Skeletal muscle tissue (tissue), 4 donors: ENCODE results near the gene ZNF185. TPM values are rescaled to one million over a fixed set of nuclear protein-coding genes. Genes with fewer than 3 reads are reported as not detected.

Source experiments
- H3K27ac ChIP-seq: one replicate; pipeline ENCODE4 v1.7.0; 2013; ENCODE audit warnings: mild to moderate bottlenecking, low read depth, low read length, inconsistent platforms
- H3K27me3 ChIP-seq, 3 donors: one replicate each; pipeline ENCODE4 v1.7.0; 2013; ENCODE audit warnings: low read length in 3 of 3; ENCODE audit not compliant: control insufficient read depth in 3 of 3, insufficient read depth in 3 of 3
- H3K36me3 ChIP-seq, 3 donors: one replicate each; pipeline ENCODE4 v1.7.0; 2013; ENCODE audit warnings: low read length in 3 of 3; ENCODE audit not compliant: control insufficient read depth in 3 of 3, insufficient read depth in 3 of 3
- H3K4me1 ChIP-seq, 3 donors: one replicate each; pipeline ENCODE4 v1.7.0; 2013; ENCODE audit warnings: low read length in 3 of 3, mild to moderate bottlenecking in 3 of 3; ENCODE audit not compliant: control insufficient read depth in 3 of 3, insufficient read depth in 3 of 3
- H3K4me3 ChIP-seq, 3 donors: one replicate each; pipeline ENCODE4 v1.7.0; 2013; ENCODE audit warnings: low read length in 3 of 3
- H3K9ac ChIP-seq, 3 donors: one replicate each; pipeline ENCODE4 v1.7.0; 2013; ENCODE audit warnings: low read length in 3 of 3, mild to moderate bottlenecking in 3 of 3, moderate library complexity in 2 of 3, low read depth in 1 of 3
- H3K9me3 ChIP-seq, 3 donors: one replicate each; pipeline ENCODE4 v1.7.0; 2013; ENCODE audit warnings: low read length in 3 of 3; ENCODE audit not compliant: control insufficient read depth in 3 of 3
- total RNA-seq: library from RNA; depleted of rRNA; stranded (reverse); fragments of >200 nt; gene quantifications from one replicate; pipeline ENCODE4 v1.2.3, GENCODE V29; 2014
- donor health status: Osteomylitis.

ZNF185 gene
- total RNA-seq, 1 donor from 2014 or later = 6.8 TPM

DNA sequence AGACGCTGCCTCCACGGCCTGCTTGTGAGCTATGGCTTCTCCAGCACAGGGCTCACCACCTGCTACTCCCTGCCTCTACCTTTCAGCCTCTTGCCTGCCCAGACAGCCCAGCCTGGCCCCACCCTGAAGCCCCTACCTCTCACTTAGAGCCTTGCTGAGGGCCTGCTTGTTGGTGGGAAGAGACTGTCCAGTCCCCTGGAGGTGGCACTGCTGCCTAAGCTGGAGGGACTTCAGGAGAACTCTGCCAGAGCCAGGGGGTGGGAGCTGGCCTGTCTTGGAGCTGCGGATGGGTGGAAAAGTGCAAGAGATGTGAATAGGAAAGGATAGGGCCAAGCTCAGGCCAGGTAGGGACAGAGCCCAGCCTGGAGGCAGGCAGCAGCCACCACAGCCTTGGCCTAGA is 2.7 kb upstream of the ZNF185 start:
- Histone ChIP-seq H3K9me3 (no peaks in the 10 kb centered on the region), H3K4me3 (no peak overlapping the region), H3K4me1 (no peaks in the 10 kb centered on the region), H3K36me3 (no peaks in the 10 kb centered on the region), H3K9ac (no peak overlapping the region), H3K27me3 (peaks cover 7 to 30% (median 9%) of the 10 kb centered on the region in 3 donors), H3K27ac (no peak overlapping the region)

DNA sequence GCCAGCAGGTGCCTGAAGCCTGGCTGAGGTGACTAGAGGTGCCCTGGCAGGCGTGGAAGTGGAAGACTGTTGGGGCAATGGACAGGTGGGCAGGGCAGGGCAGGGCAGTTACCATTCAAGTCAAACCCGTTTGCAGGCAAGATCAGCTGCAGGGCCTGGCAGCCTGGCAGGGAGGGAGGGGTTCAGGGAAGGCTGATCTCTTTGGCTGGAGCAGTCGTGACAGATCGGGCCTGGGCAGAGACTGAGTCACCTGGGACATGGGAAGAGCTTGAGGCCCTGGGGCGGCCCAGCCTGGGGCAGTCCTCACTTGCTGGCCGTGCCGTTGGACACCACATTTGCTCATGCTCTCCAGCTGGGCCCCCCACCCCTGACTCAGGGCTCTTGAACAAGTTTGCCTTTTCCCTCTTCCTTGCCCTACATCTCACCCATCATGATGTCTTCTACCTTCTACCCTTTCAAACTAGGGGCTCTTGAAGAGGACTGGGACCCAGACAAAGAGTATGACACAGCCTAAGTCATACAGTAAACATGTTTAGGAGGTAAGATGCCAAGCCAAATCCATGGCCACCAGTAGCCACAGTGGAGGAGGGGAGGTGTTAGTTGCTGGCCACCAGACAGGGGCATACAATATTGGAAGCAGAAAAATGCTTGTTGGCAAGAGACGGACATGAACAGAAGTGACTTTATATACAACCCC is 2.0 kb upstream of the ZNF185 start:
- no peak overlapping the region for H3K4me3 ChIP-seq
- no peak overlapping the region for H3K9ac ChIP-seq
- H3K27me3 ChIP-seq = peaks cover 7 to 37% (median 12%) of the 10 kb centered on the region in 3 donors
- H3K36me3 ChIP-seq = no peaks in the 10 kb centered on the region
- H3K9me3 ChIP-seq = no peaks in the 10 kb centered on the region
- H3K4me1 ChIP-seq = no peaks in the 10 kb centered on the region
- no peak overlapping the region for H3K27ac ChIP-seq

GRCh38 chrX:152896450-152896849 is 1.4 kb upstream of the ZNF185 start:
- no peak overlapping the region for H3K9ac ChIP-seq
- H3K9me3 ChIP-seq = no peaks in the 10 kb centered on the region
- H3K36me3 ChIP-seq = no peaks in the 10 kb centered on the region
- no peaks in the 10 kb centered on the region for H3K4me1 ChIP-seq
- no peak overlapping the region for H3K4me3 ChIP-seq
- H3K27me3 ChIP-seq = peaks cover 7 to 38% (median 12%) of the 10 kb centered on the region in 3 donors
- no peak overlapping the region for H3K27ac ChIP-seq

- Histone ChIP-seq H3K36me3 (no peaks in the 10 kb centered on the region), H3K27ac (no peak overlapping the region), H3K9ac (no peak overlapping the region), H3K9me3 (no peaks in the 10 kb centered on the region), H3K4me1 (no peaks in the 10 kb centered on the region), H3K27me3 (peaks cover 7 to 37% (median 12%) of the 10 kb centered on the region in 3 donors), H3K4me3 (no peak overlapping the region)
These were observed 575 bp downstream of the ZNF185 start for GRCh38 chrX:152898442-152898841.

DNA sequence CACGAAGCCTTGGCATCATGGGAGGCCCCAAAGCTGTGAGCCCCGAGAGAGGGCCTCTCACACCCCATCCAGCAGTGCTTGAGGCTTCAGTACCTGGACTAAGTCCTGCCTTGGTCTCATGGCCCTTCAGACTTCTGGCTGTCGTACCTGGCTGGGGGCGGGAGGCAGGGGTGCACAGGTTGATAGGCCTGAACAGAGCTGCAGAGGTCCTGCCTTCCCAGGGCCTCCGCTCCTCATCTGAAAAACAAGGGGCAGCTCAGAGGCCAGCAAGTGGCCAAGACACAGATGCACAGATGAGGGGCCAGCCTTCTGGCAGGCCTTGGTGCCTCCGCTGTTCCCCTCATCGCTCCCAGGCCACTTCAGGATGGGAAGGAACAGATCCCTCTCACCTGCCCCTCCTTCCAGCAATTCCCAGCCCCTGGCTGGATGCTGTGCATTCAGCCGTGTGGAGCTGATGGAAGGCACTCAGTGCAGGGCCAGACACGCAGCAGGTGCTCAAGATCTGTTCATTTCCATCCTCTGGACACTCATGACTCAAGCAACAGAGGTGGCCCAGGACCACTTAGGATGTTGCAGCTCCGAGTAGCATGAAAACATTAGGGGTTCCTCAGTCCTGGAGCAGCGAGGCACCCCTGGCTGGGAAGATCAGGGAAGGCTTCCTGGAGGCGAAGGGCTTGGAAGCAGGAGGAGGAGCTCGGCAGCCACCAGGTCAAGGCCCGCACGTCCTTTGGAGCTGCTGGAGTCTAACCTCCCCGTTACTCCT is 1.4 kb downstream of the ZNF185 start:
- Histone ChIP-seq H3K36me3 (no peaks in the 10 kb centered on the region), H3K4me1 (no peaks in the 10 kb centered on the region), H3K27me3 (peaks cover 7 to 37% (median 12%) of the 10 kb centered on the region in 3 donors), H3K9ac (no peak overlapping the region), H3K9me3 (no peaks in the 10 kb centered on the region), H3K4me3 (no peak overlapping the region), H3K27ac (no peak overlapping the region)

GRCh38 chrX:152899874-152900719 is 2.2 kb downstream of the ZNF185 start:
- Histone ChIP-seq H3K4me1 (no peaks in the 10 kb centered on the region), H3K9me3 (no peaks in the 10 kb centered on the region), H3K4me3 (no peak overlapping the region), H3K36me3 (no peaks in the 10 kb centered on the region), H3K9ac (no peak overlapping the region), H3K27me3 (peaks cover 7 to 41% (median 14%) of the 10 kb centered on the region in 3 donors), H3K27ac (no peak overlapping the region)

GRCh38 chrX:152900937-152901445 is 3.1 kb downstream of the ZNF185 start:
- Histone ChIP-seq H3K9me3 (no peaks in the 10 kb centered on the region), H3K4me1 (no peaks in the 10 kb centered on the region), H3K36me3 (no peaks in the 10 kb centered on the region), H3K4me3 (no peak overlapping the region), H3K9ac (no peak overlapping the region), H3K27me3 (peaks cover 7 to 36% (median 17%) of the 10 kb centered on the region in 3 donors), H3K27ac (no peak overlapping the region)

- no peak overlapping the region for H3K9ac ChIP-seq
- H3K36me3 ChIP-seq = no peaks in the 10 kb centered on the region
- no peaks in the 10 kb centered on the region for H3K9me3 ChIP-seq
- peaks cover 7 to 39% (median 14%) of the 10 kb centered on the region in 3 donors for H3K27me3 ChIP-seq
- H3K27ac ChIP-seq = no peak overlapping the region
- H3K4me1 ChIP-seq = no peaks in the 10 kb centered on the region
- H3K4me3 ChIP-seq = no peak overlapping the region
These were observed 4.1 kb downstream of the ZNF185 start for GRCh38 chrX:152901816-152902501.

DNA sequence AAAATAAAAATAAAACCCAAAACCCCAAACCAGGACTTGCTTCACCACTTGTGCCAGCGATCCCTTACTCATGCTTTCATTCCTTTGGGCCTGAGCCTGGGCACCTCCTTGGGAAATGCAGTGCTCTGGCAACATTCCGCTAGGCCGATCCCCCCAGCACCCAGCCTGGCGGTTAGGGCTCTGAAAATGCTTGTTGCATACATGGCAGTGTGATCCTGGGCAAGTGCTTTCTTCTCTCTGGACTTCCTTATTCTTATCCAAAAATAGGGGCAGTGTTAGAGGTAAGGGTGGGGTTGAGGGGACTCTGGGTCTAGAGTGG is 4.6 kb downstream of the ZNF185 start:
- no peaks in the 10 kb centered on the region for H3K36me3 ChIP-seq
- H3K27ac ChIP-seq = no peak overlapping the region
- H3K9ac ChIP-seq = no peak overlapping the region
- no peaks in the 10 kb centered on the region for H3K4me1 ChIP-seq
- peaks cover 7 to 35% (median 11%) of the 10 kb centered on the region in 3 donors for H3K27me3 ChIP-seq
- H3K9me3 ChIP-seq = no peaks in the 10 kb centered on the region
- no peak overlapping the region for H3K4me3 ChIP-seq
